ENCODE data around the gene CRAT. TPM values are rescaled to one million over a fixed set of nuclear protein-coding genes. Genes with fewer than 3 reads are reported as not detected.

Gene CRAT
- total RNA-seq, 3 donors from 2014 or later = 18.7 to 74.7 (median 35.7) TPM

- intact Hi-C loops (cut with DNase I; ENCODE audit: low total_unique reads) = no loop called here
- no peaks in the 10 kb centered on the region for H3K36me3 ChIP-seq
- DNase-seq (ENCODE audit: low spot score in 2 of 2) = no peak
Observed at GRCh38 chr9:129111528-129112151, 1.0 kb upstream of the CRAT start.

DNA sequence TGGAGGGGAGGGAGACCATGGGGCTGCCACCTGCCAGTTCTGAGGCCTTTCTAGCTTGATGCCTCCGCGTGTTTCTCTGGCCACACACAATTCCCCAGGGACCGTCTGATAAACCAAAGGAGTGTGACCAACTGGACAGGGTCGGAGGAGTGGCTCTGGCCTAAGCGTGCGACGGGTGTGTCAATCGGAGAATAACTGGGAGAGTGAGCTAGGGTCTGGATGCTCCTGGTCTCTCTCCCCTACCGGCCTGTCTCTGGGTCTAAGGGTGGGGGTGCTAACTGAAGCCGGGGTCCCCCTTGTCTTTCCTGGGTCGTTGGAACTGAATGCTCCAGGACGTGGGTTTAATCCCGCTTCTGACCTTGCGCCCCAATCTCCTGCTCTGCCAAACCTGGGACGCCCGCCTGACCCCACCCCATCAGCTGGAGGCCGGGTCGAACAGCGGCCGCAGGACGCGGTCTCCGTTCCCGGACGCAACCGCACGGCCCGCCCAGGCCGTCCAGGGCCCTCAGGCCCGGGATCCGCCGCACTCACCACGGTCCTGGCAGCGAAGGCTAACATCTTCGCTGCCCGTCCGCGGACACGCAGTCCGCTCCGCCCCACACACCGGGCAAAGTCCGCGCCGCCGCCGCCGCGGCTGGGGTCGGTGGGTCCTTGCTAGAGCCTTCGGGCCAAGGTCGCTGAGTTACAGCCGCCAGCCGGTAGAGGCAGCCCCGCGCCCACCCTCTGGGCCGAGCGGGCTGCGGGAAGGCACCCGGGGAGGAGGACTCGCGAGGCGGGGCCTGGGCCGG is 447 bp downstream of the CRAT start:
- Histone ChIP-seq H3K4me1 (peaks cover 4 to 6% of the 10 kb centered on the region in 2 donors), H3K4me3 (peak overlapping the region; percentile 92 to 97 (median 92)), H3K27ac (peak overlapping the region; percentile 91 to 94), H3K9me3 (no peaks in the 10 kb centered on the region), H3K36me3 (no peaks in the 10 kb centered on the region), H3K27me3 (no peaks in the 10 kb centered on the region)
- intact Hi-C loops (cut with DNase I; ENCODE audit: low total_unique reads) = no loop called here
- no peak for TF ChIP-seq POLR2AphosphoS5 (IDR thresholded peaks at IDR 0.05)
- no peak for TF ChIP-seq CTCF (IDR thresholded peaks at IDR 0.05)
- TF ChIP-seq POLR2A (IDR thresholded peaks at IDR 0.05) = no peak
- DNase-seq (ENCODE audit: low spot score in 2 of 2) = no peak

More at GRCh38 chr9:129111528-129112151, 1.0 kb upstream of the CRAT start:
- Histone ChIP-seq H3K4me1 (peaks cover 4 to 6% of the 10 kb centered on the region in 2 donors), H3K27me3 (no peaks in the 10 kb centered on the region), H3K4me3 (peak overlapping the region; percentile 92 to 97 (median 92)), H3K27ac (peak overlapping the region; percentile 91 to 94), H3K9me3 (no peaks in the 10 kb centered on the region)
- TF ChIP-seq CTCF (IDR thresholded peaks at IDR 0.05) (no peak), POLR2A (IDR thresholded peaks at IDR 0.05) (no peak), POLR2AphosphoS5 (IDR thresholded peaks at IDR 0.05) (no peak)

GRCh38 chr9:129109537-129109903 is 1.1 kb downstream of the CRAT start:
- Histone ChIP-seq H3K9me3 (no peaks in the 10 kb centered on the region), H3K27ac (peak overlapping the region; percentile 91 to 94), H3K4me1 (peaks cover 4 to 6% of the 10 kb centered on the region in 2 donors), H3K36me3 (no peaks in the 10 kb centered on the region), H3K27me3 (no peaks in the 10 kb centered on the region), H3K4me3 (peak overlapping the region; percentile 92 to 97 (median 92))
- no peak for DNase-seq (ENCODE audit: low spot score in 2 of 2)
- intact Hi-C loops (cut with DNase I; ENCODE audit: low total_unique reads) = no loop called here
- TF ChIP-seq CTCF (IDR thresholded peaks at IDR 0.05) = no peak
- TF ChIP-seq POLR2A (IDR thresholded peaks at IDR 0.05) = no peak
- no peak for TF ChIP-seq POLR2AphosphoS5 (IDR thresholded peaks at IDR 0.05)

DNA sequence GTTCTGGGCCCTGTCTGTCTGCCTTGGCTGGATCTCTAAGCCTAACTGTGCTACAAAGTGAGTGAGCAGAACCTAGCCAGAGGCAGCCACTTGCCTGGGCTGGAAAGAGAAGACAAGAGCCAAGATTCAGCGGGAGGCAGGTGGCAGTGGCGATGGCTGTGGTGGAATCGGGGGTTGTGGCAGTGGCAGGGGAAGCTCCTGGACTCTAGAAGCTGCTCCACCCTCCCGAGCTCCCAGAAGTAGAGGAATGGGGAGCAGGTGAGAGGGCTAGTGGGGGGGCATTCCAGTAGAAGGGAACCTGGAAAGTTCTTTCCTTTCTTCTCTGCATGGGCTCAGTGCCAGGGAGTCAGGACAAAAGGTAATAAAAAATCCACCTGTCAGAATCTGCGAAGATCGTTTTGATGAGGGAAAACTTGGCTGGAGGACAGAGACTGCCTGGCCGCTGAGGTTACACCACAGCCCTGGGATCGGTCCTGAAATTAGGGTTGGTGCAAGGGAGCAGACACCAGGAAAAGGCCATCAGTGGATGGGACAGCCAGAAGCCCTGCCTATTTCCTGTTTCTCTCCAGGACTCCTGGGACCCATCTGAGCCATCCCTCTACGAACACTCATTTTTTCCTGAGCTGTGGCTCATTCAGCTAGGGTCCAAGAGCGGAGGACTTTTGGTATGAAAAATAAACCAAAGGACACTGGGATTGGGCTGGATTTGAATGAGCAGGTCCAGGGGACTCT is 1.6 kb downstream of the CRAT start:
- Histone ChIP-seq H3K27me3 (no peaks in the 10 kb centered on the region), H3K36me3 (no peaks in the 10 kb centered on the region), H3K4me3 (peak overlapping the region in 2 of 3 donors; percentile 7 to 92), H3K4me1 (peaks cover 4 to 6% of the 10 kb centered on the region in 2 donors), H3K27ac (peak overlapping the region; percentile 91 to 94), H3K9me3 (no peaks in the 10 kb centered on the region)
- TF ChIP-seq POLR2AphosphoS5 (IDR thresholded peaks at IDR 0.05) (no peak), CTCF (IDR thresholded peaks at IDR 0.05) (no peak), POLR2A (IDR thresholded peaks at IDR 0.05) (no peak)
- intact Hi-C loops (cut with DNase I; ENCODE audit: low total_unique reads) = no loop called here
- DNase-seq (ENCODE audit: low spot score in 2 of 2) = peak in 1 of 2 donors; percentile 32

Data from breast epithelium (tissue), 4 donors.